IPS-20b (cell line): Measurements from ENCODE around the gene RNU6-9.
A peak's percentile ranks its signal among the peaks of the same experiment; 100 is the strongest.

ENCODE experiments used
- H3K27ac ChIP-seq: one replicate; pipeline ENCODE4 v1.5.1; 2013; ENCODE audit warnings: low read length
- H3K27me3 ChIP-seq: 2 replicates; pipeline ENCODE4 v1.6.1; 2013; ENCODE audit warnings: mild to moderate bottlenecking, low read length, inconsistent platforms; ENCODE audit not compliant: insufficient read depth
- H3K36me3 ChIP-seq: 2 replicates; pipeline ENCODE4 v1.6.1; 2013; ENCODE audit warnings: low read depth, mild to moderate bottlenecking, inconsistent platforms, low read length, moderate library complexity; ENCODE audit not compliant: insufficient read depth
- H3K4me1 ChIP-seq: 2 replicates; pipeline ENCODE4 v1.6.1; 2013; ENCODE audit warnings: mild to moderate bottlenecking, control low read depth, inconsistent platforms, low read length, moderate library complexity; ENCODE audit not compliant: insufficient read depth
- H3K4me3 ChIP-seq: 2 replicates; pipeline ENCODE4 v1.5.1; 2013; ENCODE audit warnings: mild to moderate bottlenecking, low read length, inconsistent platforms
- H3K9ac ChIP-seq: 2 replicates; pipeline ENCODE4 v1.6.1; 2013; ENCODE audit warnings: low read depth, mild to moderate bottlenecking, inconsistent platforms, low read length, moderate library complexity
- H3K9me3 ChIP-seq: 2 replicates; pipeline ENCODE4 v1.6.1; 2013; ENCODE audit warnings: mild to moderate bottlenecking, low read depth, low read length, inconsistent platforms; ENCODE audit not compliant: insufficient read depth

The RNU6-9 gene

GRCh38 chr19:904545-904944, 11.3 kb downstream of the RNU6-9 start:
- H3K4me1 ChIP-seq = no peaks in the 10 kb centered on the region
- no peaks in the 10 kb centered on the region for H3K9me3 ChIP-seq
- no peaks in the 10 kb centered on the region for H3K36me3 ChIP-seq
- H3K4me3 ChIP-seq = no peak overlapping the region
- H3K27ac ChIP-seq = no peak overlapping the region
- no peak overlapping the region for H3K9ac ChIP-seq
- no peaks in the 10 kb centered on the region for H3K27me3 ChIP-seq

- Histone ChIP-seq H3K27ac (no peak overlapping the region), H3K9me3 (no peaks in the 10 kb centered on the region), H3K4me3 (no peak overlapping the region)
Measured at GRCh38 chr19:906480-906879, 13.2 kb downstream of the RNU6-9 start.

DNA sequence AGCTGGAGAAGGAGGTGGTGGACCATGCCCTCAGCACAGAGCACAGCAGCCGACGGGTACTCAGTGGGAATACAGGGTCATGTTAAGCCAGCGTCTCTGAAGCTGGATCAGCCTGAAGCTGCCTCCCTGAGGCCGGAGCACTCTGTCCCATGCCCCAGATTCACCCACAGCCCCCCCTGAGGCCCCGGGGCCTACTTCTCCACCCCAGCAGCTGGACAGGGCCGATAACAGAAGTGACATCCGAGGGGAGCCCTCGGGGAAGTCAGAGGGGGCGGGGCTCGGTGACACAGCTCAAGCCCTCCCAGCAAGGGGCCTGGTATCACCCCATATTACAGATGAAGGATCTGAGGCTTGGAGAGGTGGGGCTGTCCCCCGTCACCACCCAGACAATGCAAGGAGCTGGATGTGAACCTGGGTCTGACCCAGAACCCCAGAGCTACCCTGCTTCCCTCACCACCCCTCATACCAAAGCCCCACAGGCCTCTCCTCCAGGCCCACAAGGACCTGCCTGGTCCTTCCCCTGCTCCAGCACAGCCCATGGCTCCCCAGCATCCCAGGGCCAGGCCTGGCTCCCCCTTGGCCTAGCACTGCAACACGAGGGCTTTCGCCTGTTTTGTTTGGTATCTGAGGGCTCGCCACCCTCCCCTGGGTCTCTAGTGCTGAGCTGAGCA, 14.0 kb downstream of the RNU6-9 start:
- Histone ChIP-seq H3K9me3 (no peaks in the 10 kb centered on the region), H3K27me3 (no peaks in the 10 kb centered on the region), H3K9ac (no peak overlapping the region), H3K4me3 (no peak overlapping the region), H3K27ac (no peak overlapping the region), H3K4me1 (no peaks in the 10 kb centered on the region), H3K36me3 (no peaks in the 10 kb centered on the region)

More at GRCh38 chr19:906480-906879, 13.2 kb downstream of the RNU6-9 start:
- no peak overlapping the region for H3K9ac ChIP-seq
- H3K27me3 ChIP-seq = no peaks in the 10 kb centered on the region
- H3K4me1 ChIP-seq = no peaks in the 10 kb centered on the region
- no peaks in the 10 kb centered on the region for H3K36me3 ChIP-seq

GRCh38 chr19:911197-912033, 18.1 kb downstream of the RNU6-9 start:
- H3K9ac ChIP-seq = no peak overlapping the region
- H3K36me3 ChIP-seq = no peaks in the 10 kb centered on the region
- H3K27me3 ChIP-seq = peaks cover 20% of the 10 kb centered on the region; the same call in 1 of the 2 replicates
- H3K27ac ChIP-seq = no peak overlapping the region
- peak overlapping the region; percentile 11; the same call in 1 of the 2 replicates for H3K4me3 ChIP-seq
- H3K9me3 ChIP-seq = no peaks in the 10 kb centered on the region
- no peaks in the 10 kb centered on the region for H3K4me1 ChIP-seq

- no peak overlapping the region for H3K9ac ChIP-seq
Measured at GRCh38 chr19:912181-913079, 19.1 kb downstream of the RNU6-9 start.

GRCh38 chr19:913080-913748, 19.9 kb downstream of the RNU6-9 start, which contains the start of gene R3HDM4:
Gene R3HDM4 (minus strand): TSS chr19:913219. CDS start chr19:913157, 62 bp downstream.
- Histone ChIP-seq H3K27me3 (peaks cover 37% of the 10 kb centered on the region), H3K36me3 (no peaks in the 10 kb centered on the region), H3K4me3 (peak within 1 kb of the TSS; percentile 78), H3K9ac (peak within 1 kb of the TSS; percentile 51; the same call in 1 of the 2 replicates), H3K9me3 (no peaks in the 10 kb centered on the region), H3K27ac (no peak within 1 kb of the TSS), H3K4me1 (no peaks in the 10 kb centered on the region)

More at GRCh38 chr19:912181-913079, 19.1 kb downstream of the RNU6-9 start:
- Histone ChIP-seq H3K4me3 (peak overlapping the region; percentile 78; the same call in 1 of the 2 replicates), H3K4me1 (no peaks in the 10 kb centered on the region), H3K9me3 (no peaks in the 10 kb centered on the region), H3K27me3 (peaks cover 30% of the 10 kb centered on the region), H3K36me3 (no peaks in the 10 kb centered on the region), H3K27ac (no peak overlapping the region)

DNA sequence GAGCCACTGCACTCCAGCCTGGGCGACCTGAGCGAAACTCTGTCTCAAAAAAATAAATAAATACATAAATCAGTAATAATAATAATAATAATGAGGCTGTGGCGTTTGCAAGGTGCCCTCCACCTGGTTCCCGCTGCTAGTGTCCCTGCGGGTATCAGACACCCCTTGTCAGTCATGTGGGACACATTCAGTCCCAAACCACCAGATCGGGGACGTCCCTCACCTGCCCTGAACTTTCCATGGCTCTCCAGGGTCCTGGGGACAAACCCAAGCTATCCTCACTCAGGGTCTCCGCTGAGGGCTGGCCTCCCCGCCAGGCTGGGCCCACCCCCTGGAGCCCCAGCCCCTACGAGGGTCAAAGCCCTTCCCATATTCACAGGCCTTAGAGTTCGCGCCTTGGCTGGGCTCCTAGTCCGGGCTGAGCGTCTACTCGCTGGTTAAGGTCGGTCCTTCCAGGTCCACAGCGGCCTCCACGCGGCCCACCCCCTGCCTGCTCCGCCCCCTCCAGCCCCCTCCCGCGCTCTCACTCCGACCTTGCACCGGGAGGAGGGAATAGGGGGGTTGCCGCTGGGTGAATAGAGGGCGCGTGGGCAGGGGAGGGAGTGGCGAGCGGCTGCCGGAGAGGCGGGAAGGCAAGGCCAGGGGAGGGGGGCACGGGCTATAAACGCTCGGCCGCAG, 23.5 kb downstream of the RNU6-9 start:
- H3K27me3 ChIP-seq = peaks cover 71% of the 10 kb centered on the region
- H3K4me1 ChIP-seq = no peaks in the 10 kb centered on the region
- H3K9me3 ChIP-seq = no peaks in the 10 kb centered on the region
- H3K4me3 ChIP-seq = peak overlapping the region; percentile 69
- no peak overlapping the region for H3K27ac ChIP-seq
- no peak overlapping the region for H3K9ac ChIP-seq
- no peaks in the 10 kb centered on the region for H3K36me3 ChIP-seq

DNA sequence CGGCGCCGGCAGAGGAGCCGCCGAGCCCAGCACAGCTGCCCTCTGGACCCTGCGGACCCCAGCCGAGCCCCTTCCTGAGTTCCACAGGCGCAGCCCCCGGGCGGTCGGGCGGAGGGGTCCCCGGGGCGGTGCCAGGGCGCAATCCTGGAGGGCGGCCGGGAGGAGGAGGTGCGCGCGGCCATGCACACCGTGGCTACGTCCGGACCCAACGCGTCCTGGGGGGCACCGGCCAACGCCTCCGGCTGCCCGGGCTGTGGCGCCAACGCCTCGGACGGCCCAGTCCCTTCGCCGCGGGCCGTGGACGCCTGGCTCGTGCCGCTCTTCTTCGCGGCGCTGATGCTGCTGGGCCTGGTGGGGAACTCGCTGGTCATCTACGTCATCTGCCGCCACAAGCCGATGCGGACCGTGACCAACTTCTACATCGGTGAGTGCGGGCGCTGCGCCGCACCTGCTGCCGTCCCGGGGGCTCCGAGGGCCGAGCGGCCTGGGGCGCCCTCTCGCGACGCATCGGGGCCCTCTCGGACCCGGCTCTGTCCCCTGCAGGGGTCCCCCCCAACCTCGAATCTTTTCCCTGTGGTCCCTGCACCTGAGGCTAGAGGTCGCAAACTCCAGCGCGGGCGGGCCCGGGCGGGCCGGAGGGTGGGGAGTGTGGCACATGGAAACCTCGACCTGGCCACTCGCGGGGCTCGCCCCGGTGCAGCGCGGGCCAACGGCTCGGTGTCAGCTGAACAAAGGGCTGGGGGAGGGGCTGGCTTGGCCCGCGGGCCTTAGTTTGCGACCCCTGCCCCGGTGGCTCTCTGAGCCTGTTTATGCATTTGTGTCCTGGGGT, 24.3 kb downstream of the RNU6-9 start, which contains the start of gene KISS1R:
KISS1R (plus strand) TSS at position 11 of the 829 bp plus-strand sequence; CDS start at position 181, 170 bp downstream.
- Histone ChIP-seq H3K9me3 (no peaks in the 10 kb centered on the region), H3K4me1 (no peaks in the 10 kb centered on the region), H3K9ac (no peak within 1 kb of the TSS), H3K27me3 (peaks cover 79% of the 10 kb centered on the region), H3K4me3 (peak within 1 kb of the TSS; percentile 69), H3K36me3 (no peaks in the 10 kb centered on the region), H3K27ac (no peak within 1 kb of the TSS)

GRCh38 chr19:918152-918437, 24.8 kb downstream of the RNU6-9 start:
- H3K27me3 ChIP-seq = peaks cover 79% of the 10 kb centered on the region
- no peaks in the 10 kb centered on the region for H3K4me1 ChIP-seq
- no peak overlapping the region for H3K27ac ChIP-seq
- no peaks in the 10 kb centered on the region for H3K9me3 ChIP-seq
- no peaks in the 10 kb centered on the region for H3K36me3 ChIP-seq
- H3K9ac ChIP-seq = no peak overlapping the region
- peak overlapping the region; percentile 69; the same call in 1 of the 2 replicates for H3K4me3 ChIP-seq
